Mesendoderm (in vitro differentiated cells): ENCODE measurements around the gene CLDN19.
A peak's percentile ranks its signal among the peaks of the same experiment; 100 is the strongest.

Experiments
- DNase-seq: peaks from one replicate; pipeline ENCODE4 v3.0.0; 2013
- H2AK5ac ChIP-seq: 2 replicates; pipeline ENCODE4 v1.6.1; 2013; ENCODE audit warnings: low read length, inconsistent platforms
- H2BK120ac ChIP-seq: 2 replicates; pipeline ENCODE4 v1.6.1; 2013; ENCODE audit warnings: low read depth, mild to moderate bottlenecking, low read length, moderate library complexity, mixed read lengths
- H2BK15ac ChIP-seq: replicated peaks from 2 replicates; pipeline ENCODE4 v1.6.1; 2013; ENCODE audit warnings: low read depth, mild to moderate bottlenecking, moderate library complexity
- H2BK5ac ChIP-seq: 2 replicates; pipeline ENCODE4 v1.6.1; 2013; ENCODE audit warnings: low read length, inconsistent platforms
- H3K18ac ChIP-seq: 2 replicates; pipeline ENCODE4 v1.6.1; 2013; ENCODE audit warnings: mild to moderate bottlenecking, low read length, mixed read lengths
- H3K23ac ChIP-seq: one replicate; pipeline ENCODE4 v1.6.1; 2013; ENCODE audit warnings: low read length
- H3K27ac ChIP-seq: 2 replicates; pipeline ENCODE4 v1.5.1; 2013; ENCODE audit warnings: low read depth, mild to moderate bottlenecking, inconsistent platforms, low read length, moderate library complexity
- H3K27me3 ChIP-seq: 2 replicates; pipeline ENCODE4 v1.6.1; 2013; ENCODE audit warnings: low read length, control low read depth, mild to moderate bottlenecking, inconsistent platforms; ENCODE audit not compliant: insufficient read depth, poor library complexity
- H3K36me3 ChIP-seq: 2 replicates; pipeline ENCODE4 v1.6.1; 2013; ENCODE audit warnings: low read length, inconsistent platforms; ENCODE audit not compliant: control insufficient read depth, insufficient read depth
- H3K4ac ChIP-seq: one replicate; pipeline ENCODE4 v1.6.1; 2013; ENCODE audit warnings: low read depth, mild to moderate bottlenecking, low read length, moderate library complexity
- H3K4me1 ChIP-seq: 2 replicates; pipeline ENCODE4 v1.6.1; 2013; ENCODE audit warnings: low read depth, low read length, inconsistent platforms; ENCODE audit not compliant: control insufficient read depth
- H3K4me2 ChIP-seq: 2 replicates; pipeline ENCODE4 v1.6.1; 2013; ENCODE audit warnings: low read length
- H3K4me3 ChIP-seq: 2 replicates; pipeline ENCODE4 v1.5.1; 2013; ENCODE audit warnings: mild to moderate bottlenecking, low read length
- H3K56ac ChIP-seq: one replicate; pipeline ENCODE4 v1.6.1; 2013; ENCODE audit warnings: low read length
- H3K79me1 ChIP-seq: 2 replicates; pipeline ENCODE4 v1.6.1; 2013; ENCODE audit warnings: low read length, inconsistent platforms
- H3K79me2 ChIP-seq: 2 replicates; pipeline ENCODE4 v1.6.1; 2013; ENCODE audit warnings: mild to moderate bottlenecking, low read length; ENCODE audit not compliant: control insufficient read depth, insufficient read depth
- H3K9ac ChIP-seq: 2 replicates; pipeline ENCODE4 v1.6.1; 2013; ENCODE audit warnings: low read length, inconsistent platforms
- H4K5ac ChIP-seq: one replicate; pipeline ENCODE4 v1.6.1; 2013; ENCODE audit warnings: low read length
- H4K8ac ChIP-seq: one replicate; pipeline ENCODE4 v1.6.1; 2013; ENCODE audit warnings: low read depth, mild to moderate bottlenecking, control low read depth, low read length, moderate library complexity
- WGBS: extraction: QIAGEN DNeasy Blood & Tissue Kit; methylation state at CpG from one replicate; pipeline ENCODE4 v1.1.7; 2013; ENCODE audit warnings: low lambda C conversion rate, missing lambda C conversion rate; ENCODE audit not compliant: insufficient coverage; ENCODE audit errors: extremely low coverage; 5-methylcytosine and 5-hydroxymethylcytosine counted together

Gene CLDN19

DNA sequence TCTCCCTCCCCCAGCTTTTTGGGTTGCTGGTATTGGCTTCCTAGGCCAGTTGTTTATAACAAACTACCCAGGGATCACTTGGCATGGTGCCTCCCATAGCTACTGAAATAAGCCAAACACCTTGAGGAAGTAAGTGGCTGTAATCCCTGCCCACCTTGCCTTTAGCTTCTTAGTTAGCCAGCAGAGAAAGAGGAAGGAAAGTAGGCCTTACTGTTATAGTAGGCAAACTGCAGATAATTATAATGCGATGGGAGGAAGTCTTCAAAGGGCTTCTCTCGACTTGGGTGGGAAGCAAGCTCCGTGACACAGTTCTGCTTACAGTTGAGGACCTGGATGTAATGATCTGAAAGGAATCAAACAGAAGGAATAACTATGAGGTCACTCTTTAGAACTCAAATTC, 18.6 kb upstream of the CLDN19 start:
- Histone ChIP-seq H3K79me1 (no peaks in the 10 kb centered on the region), H3K4me1 (no peaks in the 10 kb centered on the region), H3K4ac (no peak overlapping the region), H2BK15ac (no peak overlapping the region), H4K5ac (no peak overlapping the region), H3K79me2 (no peaks in the 10 kb centered on the region), H2AK5ac (no peak overlapping the region), H3K27me3 (no peaks in the 10 kb centered on the region), H2BK5ac (no peak overlapping the region), H3K36me3 (peaks cover 19% of the 10 kb centered on the region), H3K56ac (no peak overlapping the region), H3K4me2 (no peak overlapping the region), H3K23ac (no peak overlapping the region), H3K9ac (no peak overlapping the region), H3K18ac (no peak overlapping the region), H2BK120ac (no peak overlapping the region), H3K4me3 (no peak overlapping the region), H4K8ac (no peak overlapping the region), H3K27ac (no peak overlapping the region)
- DNase-seq, result no peak
- WGBS, result no CpG with 5 or more reads among the region's 3 CpGs

GRCh38 chr1:42757892-42758275, 17.8 kb upstream of the CLDN19 start:
- no peak for DNase-seq

GRCh38 chr1:42756956-42757891, 17.2 kb upstream of the CLDN19 start:
- H3K4me1 ChIP-seq, result no peaks in the 10 kb centered on the region
- no peak overlapping the region for H3K23ac ChIP-seq
- H3K79me2 ChIP-seq, result no peaks in the 10 kb centered on the region
- H3K4me2 ChIP-seq, result no peak overlapping the region
- H4K5ac ChIP-seq, result no peak overlapping the region
- H2BK15ac ChIP-seq, result no peak overlapping the region
- no peak overlapping the region for H3K4ac ChIP-seq
- H2AK5ac ChIP-seq, result no peak overlapping the region
- H3K18ac ChIP-seq, result no peak overlapping the region
- no peak overlapping the region for H4K8ac ChIP-seq
- no peak overlapping the region for H3K9ac ChIP-seq
- DNase-seq, result peak; percentile 90
- H2BK120ac ChIP-seq, result no peak overlapping the region
- H3K27ac ChIP-seq, result no peak overlapping the region
- H3K79me1 ChIP-seq, result no peaks in the 10 kb centered on the region
- H3K4me3 ChIP-seq, result no peak overlapping the region
- no CpG with 5 or more reads among the region's 17 CpGs for WGBS
- H3K27me3 ChIP-seq, result no peaks in the 10 kb centered on the region
- H3K36me3 ChIP-seq, result peaks cover 25% of the 10 kb centered on the region
- no peak overlapping the region for H2BK5ac ChIP-seq
- H3K56ac ChIP-seq, result no peak overlapping the region

More at GRCh38 chr1:42757892-42758275, 17.8 kb upstream of the CLDN19 start:
- no peak overlapping the region for H4K8ac ChIP-seq
- no peaks in the 10 kb centered on the region for H3K27me3 ChIP-seq
- no peak overlapping the region for H2AK5ac ChIP-seq
- H3K79me2 ChIP-seq, result no peaks in the 10 kb centered on the region
- no peak overlapping the region for H3K4me3 ChIP-seq
- H2BK15ac ChIP-seq, result no peak overlapping the region
- H3K4me1 ChIP-seq, result no peaks in the 10 kb centered on the region
- no peak overlapping the region for H3K18ac ChIP-seq
- H3K27ac ChIP-seq, result no peak overlapping the region
- no peak overlapping the region for H2BK5ac ChIP-seq
- H3K56ac ChIP-seq, result no peak overlapping the region
- H3K4ac ChIP-seq, result no peak overlapping the region
- H3K79me1 ChIP-seq, result no peaks in the 10 kb centered on the region
- no peak overlapping the region for H2BK120ac ChIP-seq
- no peak overlapping the region for H3K9ac ChIP-seq
- H3K4me2 ChIP-seq, result no peak overlapping the region
- H3K23ac ChIP-seq, result no peak overlapping the region
- no peak overlapping the region for H4K5ac ChIP-seq
- H3K36me3 ChIP-seq, result peaks cover 19% of the 10 kb centered on the region

DNA sequence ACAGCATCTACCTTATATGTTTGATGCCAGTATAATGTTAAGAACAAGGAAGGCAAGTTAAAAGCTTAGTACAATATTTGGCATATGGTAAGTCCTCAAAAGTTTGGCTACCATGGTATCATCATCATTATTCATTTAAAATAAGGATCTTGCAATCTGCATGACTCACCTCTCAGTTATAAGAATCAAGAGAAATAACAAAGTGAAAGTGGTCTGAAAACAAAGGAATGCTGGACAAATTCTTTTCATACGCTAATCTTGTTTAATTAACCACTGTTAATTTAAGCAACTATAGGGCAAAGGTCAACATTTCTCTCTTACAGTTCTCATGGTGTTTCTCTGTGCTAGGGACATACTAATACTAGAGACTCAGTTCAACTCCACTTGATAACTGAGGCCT, 13.0 kb upstream of the CLDN19 start:
- H3K36me3 ChIP-seq, result peaks cover 27% of the 10 kb centered on the region
- H3K27ac ChIP-seq, result no peak overlapping the region
- no peak for DNase-seq
- H3K4ac ChIP-seq, result no peak overlapping the region
- no peak overlapping the region for H2BK15ac ChIP-seq
- H3K4me3 ChIP-seq, result no peak overlapping the region
- no peak overlapping the region for H2AK5ac ChIP-seq
- H3K9ac ChIP-seq, result no peak overlapping the region
- no peak overlapping the region for H2BK120ac ChIP-seq
- H3K18ac ChIP-seq, result no peak overlapping the region
- H3K23ac ChIP-seq, result no peak overlapping the region
- no peak overlapping the region for H3K56ac ChIP-seq
- H2BK5ac ChIP-seq, result no peak overlapping the region
- H3K79me2 ChIP-seq, result no peaks in the 10 kb centered on the region
- no peaks in the 10 kb centered on the region for H3K27me3 ChIP-seq
- no peak overlapping the region for H4K8ac ChIP-seq
- no peak overlapping the region for H3K4me2 ChIP-seq
- WGBS, result no CpG with 5 or more reads among the region's 1 CpG
- H3K79me1 ChIP-seq, result no peaks in the 10 kb centered on the region
- H3K4me1 ChIP-seq, result no peaks in the 10 kb centered on the region
- H4K5ac ChIP-seq, result no peak overlapping the region

DNA sequence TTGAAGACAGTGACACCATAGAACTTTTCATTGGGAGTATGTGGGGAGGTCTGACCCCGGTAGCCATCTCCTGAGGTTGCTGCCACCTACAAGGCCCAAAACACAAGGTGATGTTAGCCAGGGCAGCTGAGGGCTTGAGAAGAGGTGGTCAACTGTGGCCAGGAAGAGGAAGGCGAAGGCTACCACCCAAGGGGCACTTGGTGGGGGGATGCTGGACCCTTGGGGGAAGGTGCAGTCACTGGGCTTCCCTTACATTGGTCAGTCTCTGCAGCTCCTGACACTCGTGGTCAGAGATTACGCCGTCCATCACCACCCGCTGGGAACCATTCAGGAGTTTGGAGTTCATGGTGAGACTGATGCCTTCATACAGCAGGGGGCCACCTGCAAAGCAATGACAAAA, 12.2 kb upstream of the CLDN19 start:
- Histone ChIP-seq H3K4me3 (no peak overlapping the region), H3K4ac (no peak overlapping the region), H3K27ac (no peak overlapping the region), H4K5ac (no peak overlapping the region), H2AK5ac (no peak overlapping the region), H2BK15ac (no peak overlapping the region), H2BK5ac (no peak overlapping the region), H3K4me2 (no peak overlapping the region), H3K18ac (no peak overlapping the region), H3K79me1 (no peaks in the 10 kb centered on the region), H3K27me3 (no peaks in the 10 kb centered on the region), H2BK120ac (no peak overlapping the region), H3K36me3 (peaks cover 23% of the 10 kb centered on the region), H3K23ac (no peak overlapping the region), H3K4me1 (no peaks in the 10 kb centered on the region), H3K56ac (no peak overlapping the region), H3K79me2 (no peaks in the 10 kb centered on the region), H4K8ac (no peak overlapping the region), H3K9ac (no peak overlapping the region)
- no CpG with 5 or more reads among the region's 6 CpGs for WGBS
- DNase-seq, result no peak
